Calu3 (cell line): Measurements from ENCODE around the gene ALPP. TPM values are rescaled to one million over a fixed set of nuclear protein-coding genes. Genes with fewer than 3 reads are reported as not detected.
"Not testable (repeated sequence)": the region's sequence is repeated elsewhere in the genome, so short reads cannot be mapped to it uniquely, and the experiment has no call there.

Source experiments
- BruUV-seq: library from RNA; stranded (reverse); fragments of 400-500 nt; replicated peaks from 2 replicates; lab custom pipeline; 2021; lab: Mats Ljungman, UMichigan
- CTCF ChIA-PET: fragments of 300-600 bp; sonication (Branson Sonifier 250); formaldehyde crosslinking; loops from one replicate; lab custom pipeline; 2022; ENCODE audit warnings: antibody characterized with exemption; lab: Charles Lee
- DNase-seq: peaks from one replicate; pipeline ENCODE4 v3.0.0; 2022
- H3K27ac Mint-ChIP-seq: one replicate; pipeline ENCODE4 v1.8.0; 2022; ENCODE audit warnings: mixed read lengths; ENCODE audit not compliant: unreplicated experiment
- H3K27me3 Mint-ChIP-seq: one replicate; pipeline ENCODE4 v1.8.0; 2022; ENCODE audit warnings: mixed read lengths; ENCODE audit not compliant: unreplicated experiment
- H3K36me3 Mint-ChIP-seq: one replicate; pipeline ENCODE4 v1.8.0; 2022; ENCODE audit warnings: mild to moderate bottlenecking, moderate library complexity, mixed read lengths; ENCODE audit not compliant: insufficient read depth, unreplicated experiment
- H3K4me1 Mint-ChIP-seq: one replicate; pipeline ENCODE4 v1.8.0; 2022; ENCODE audit warnings: mild to moderate bottlenecking, low read depth, mixed read lengths; ENCODE audit not compliant: unreplicated experiment
- H3K4me3 Mint-ChIP-seq: one replicate; pipeline ENCODE4 v1.8.0; 2022; ENCODE audit warnings: mild to moderate bottlenecking, low read depth, moderate library complexity, mixed read lengths; ENCODE audit not compliant: unreplicated experiment
- H3K9me3 Mint-ChIP-seq: one replicate; pipeline ENCODE4 v1.8.0; 2022; ENCODE audit warnings: low read depth, mixed read lengths; ENCODE audit not compliant: unreplicated experiment
- intact Hi-C: fragments of 100-400 bp; cut with micrococcal nuclease; formaldehyde crosslinking; loops from one replicate; pipeline ENCODE4 v1.10.0; 2022; ENCODE audit not compliant: unreplicated experiment
- total RNA-seq: library from RNA; stranded (reverse); gene quantifications from 2 replicates; pipeline ENCODE4 v1.2.3, GENCODE V29; 2022
- TF ChIP-seq, protein P1 (sequence below): fragments of 200-600 bp; IDR thresholded peaks from one replicate; pipeline ENCODE4 v1.8.0; 2022; ENCODE audit warnings: antibody characterized with exemption; ENCODE audit not compliant: unreplicated experiment

ALPP gene
- total RNA-seq, 1 experiment from 2014 or later, result not detected

GRCh38 chr2:232405943-232406510, 27.5 kb downstream of the ALPP start:
- CTCF ChIA-PET, result no interaction called here
- H3K27ac Mint-ChIP-seq, result no peak overlapping the region
- peaks cover 13% of the 10 kb centered on the region for H3K27me3 Mint-ChIP-seq
- H3K36me3 Mint-ChIP-seq, result no peaks in the 10 kb centered on the region
- intact Hi-C loops, result no loop called here
- no peaks in the 10 kb centered on the region for H3K9me3 Mint-ChIP-seq
- TF ChIP-seq, protein P1, sequence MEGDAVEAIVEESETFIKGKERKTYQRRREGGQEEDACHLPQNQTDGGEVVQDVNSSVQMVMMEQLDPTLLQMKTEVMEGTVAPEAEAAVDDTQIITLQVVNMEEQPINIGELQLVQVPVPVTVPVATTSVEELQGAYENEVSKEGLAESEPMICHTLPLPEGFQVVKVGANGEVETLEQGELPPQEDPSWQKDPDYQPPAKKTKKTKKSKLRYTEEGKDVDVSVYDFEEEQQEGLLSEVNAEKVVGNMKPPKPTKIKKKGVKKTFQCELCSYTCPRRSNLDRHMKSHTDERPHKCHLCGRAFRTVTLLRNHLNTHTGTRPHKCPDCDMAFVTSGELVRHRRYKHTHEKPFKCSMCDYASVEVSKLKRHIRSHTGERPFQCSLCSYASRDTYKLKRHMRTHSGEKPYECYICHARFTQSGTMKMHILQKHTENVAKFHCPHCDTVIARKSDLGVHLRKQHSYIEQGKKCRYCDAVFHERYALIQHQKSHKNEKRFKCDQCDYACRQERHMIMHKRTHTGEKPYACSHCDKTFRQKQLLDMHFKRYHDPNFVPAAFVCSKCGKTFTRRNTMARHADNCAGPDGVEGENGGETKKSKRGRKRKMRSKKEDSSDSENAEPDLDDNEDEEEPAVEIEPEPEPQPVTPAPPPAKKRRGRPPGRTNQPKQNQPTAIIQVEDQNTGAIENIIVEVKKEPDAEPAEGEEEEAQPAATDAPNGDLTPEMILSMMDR, result no peak
- no peak for DNase-seq
- H3K4me3 Mint-ChIP-seq, result no peak overlapping the region
- no peaks in the 10 kb centered on the region for H3K4me1 Mint-ChIP-seq
- BruUV-seq, result no TSS peak

GRCh38 chr2:232406556-232407310, 28.2 kb downstream of the ALPP start, which contains the start of gene ALPG:
Gene ALPG (plus strand): TSS chr2:232406844. CDS start chr2:232406895, 51 bp downstream.
- Mint-ChIP-seq H3K36me3 (no peaks in the 10 kb centered on the region), H3K27me3 (peaks cover 13% of the 10 kb centered on the region), H3K4me1 (no peaks in the 10 kb centered on the region), H3K4me3 (no peak within 1 kb of the TSS), H3K9me3 (no peaks in the 10 kb centered on the region), H3K27ac (no peak within 1 kb of the TSS)
- DNase-seq, result no peak
- BruUV-seq, result no TSS peak
- CTCF ChIA-PET, result no interaction called here
- intact Hi-C loops, result no loop called here
- TF ChIP-seq, protein P1, result no peak

DNA sequence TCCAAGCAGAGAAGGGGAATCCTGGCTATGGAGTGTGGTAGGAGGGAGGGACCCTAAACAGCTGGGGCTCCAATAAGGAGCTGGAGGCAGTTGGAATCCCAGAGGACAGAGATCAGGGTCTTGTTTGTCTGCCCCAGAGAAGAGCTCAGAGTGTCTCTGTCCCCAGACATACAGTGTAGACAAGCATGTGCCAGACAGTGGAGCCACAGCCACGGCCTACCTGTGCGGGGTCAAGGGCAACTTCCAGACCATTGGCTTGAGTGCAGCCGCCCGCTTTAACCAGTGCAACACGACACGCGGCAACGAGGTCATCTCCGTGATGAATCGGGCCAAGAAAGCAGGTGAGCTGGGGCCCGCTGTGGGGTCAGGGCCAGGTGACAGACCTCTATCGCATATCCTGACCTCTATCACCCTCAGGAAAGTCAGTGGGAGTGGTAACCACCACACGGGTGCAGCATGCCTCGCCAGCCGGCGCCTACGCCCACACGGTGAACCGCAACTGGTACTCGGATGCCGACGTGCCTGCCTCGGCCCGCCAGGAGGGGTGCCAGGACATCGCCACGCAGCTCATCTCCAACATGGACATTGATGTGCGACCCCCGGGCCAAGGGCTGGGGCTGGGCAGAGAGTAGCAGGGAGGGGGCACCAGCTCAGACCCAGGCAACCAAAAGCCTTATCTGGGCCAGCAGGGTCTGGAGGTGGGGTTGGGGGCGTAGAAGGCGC, 29.0 kb downstream of the ALPP start:
- H3K4me1 Mint-ChIP-seq, H3K27ac Mint-ChIP-seq, intact Hi-C loops, BruUV-seq, H3K4me3 Mint-ChIP-seq, H3K36me3 Mint-ChIP-seq, DNase-seq, H3K9me3 Mint-ChIP-seq: not testable (repeated sequence)
- peaks cover 13% of the 10 kb centered on the region for H3K27me3 Mint-ChIP-seq
- CTCF ChIA-PET, result interaction anchor here (0.7 kb wide), 1 partner anchor 165 kb away, joined by 5 read pairs; no protein-coding TSS in a partner anchor

DNA sequence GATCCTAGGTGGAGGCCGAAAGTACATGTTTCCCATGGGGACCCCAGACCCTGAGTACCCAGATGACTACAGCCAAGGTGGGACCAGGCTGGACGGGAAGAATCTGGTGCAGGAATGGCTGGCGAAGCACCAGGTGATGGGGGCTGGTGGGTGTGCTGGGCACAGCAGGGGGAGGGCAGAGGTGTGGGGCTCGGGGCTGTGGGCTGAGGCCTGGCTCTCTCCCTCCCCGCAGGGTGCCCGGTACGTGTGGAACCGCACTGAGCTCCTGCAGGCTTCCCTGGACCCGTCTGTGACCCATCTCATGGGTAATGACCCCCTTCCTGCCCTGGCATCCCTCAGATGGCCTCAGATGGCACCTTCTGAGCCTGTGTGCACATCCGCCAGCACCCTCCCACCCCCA, 29.7 kb downstream of the ALPP start:
- H3K9me3 Mint-ChIP-seq, DNase-seq, intact Hi-C loops, H3K4me3 Mint-ChIP-seq, H3K36me3 Mint-ChIP-seq, CTCF ChIA-PET, BruUV-seq, H3K4me1 Mint-ChIP-seq, H3K27ac Mint-ChIP-seq: not testable (repeated sequence)
- H3K27me3 Mint-ChIP-seq, result peaks cover 13% of the 10 kb centered on the region

GRCh38 chr2:232409617-232410016, 31.1 kb downstream of the ALPP start:
- H3K36me3 Mint-ChIP-seq, intact Hi-C loops, H3K9me3 Mint-ChIP-seq, CTCF ChIA-PET, H3K4me3 Mint-ChIP-seq, BruUV-seq, H3K4me1 Mint-ChIP-seq, H3K27ac Mint-ChIP-seq, DNase-seq: not testable (repeated sequence)
- peaks cover 13% of the 10 kb centered on the region for H3K27me3 Mint-ChIP-seq
